GM12872 (cell line): ENCODE measurements around the gene KATNB1.

Experiments
- TF ChIP-seq, protein P1 (sequence below): IDR thresholded peaks from 3 replicates; pipeline ENCODE4 v1.5.1; 2011; ENCODE audit warnings: low read depth, mild to moderate bottlenecking, low read length, moderate library complexity; ENCODE audit not compliant: insufficient read depth

Gene KATNB1

DNA sequence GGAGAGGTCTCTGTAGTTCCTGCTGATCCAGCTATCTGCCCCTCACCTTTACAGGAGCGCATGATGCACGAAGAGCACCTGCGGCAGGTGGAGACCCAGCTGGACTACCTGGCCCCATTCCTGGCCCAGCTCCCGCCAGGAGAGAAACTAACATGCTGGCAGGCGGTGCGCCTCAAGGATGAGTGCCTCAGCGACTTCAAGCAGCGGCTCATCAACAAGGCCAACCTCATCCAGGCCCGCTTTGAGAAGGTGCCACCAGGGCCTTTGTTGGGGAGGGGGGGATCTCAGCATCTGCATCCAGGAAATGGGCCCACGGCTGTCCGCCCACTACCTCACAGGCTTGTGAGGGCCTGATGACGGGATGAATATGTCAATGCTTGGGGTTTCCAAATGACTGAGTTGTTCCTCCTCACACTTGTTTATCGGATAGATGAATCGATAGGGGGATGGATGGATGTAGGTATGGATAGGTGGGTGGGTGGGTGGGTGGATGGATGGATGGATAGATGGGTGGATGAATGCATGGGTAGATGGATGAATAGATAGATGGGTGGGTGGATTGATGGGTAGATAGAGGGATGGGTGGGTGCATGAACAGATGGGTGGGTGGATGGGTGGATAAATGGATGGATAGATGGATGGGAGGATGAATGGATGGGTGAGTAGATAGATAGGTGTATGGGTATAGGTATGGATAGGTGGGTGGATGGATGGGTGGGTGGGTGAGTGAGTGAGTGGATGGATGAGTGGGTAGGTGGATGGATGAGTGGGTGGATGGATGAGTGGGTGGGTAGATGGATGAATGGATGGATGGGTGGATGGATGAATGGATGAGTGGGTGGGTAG lies 7.0 kb upstream of the KATNB1 start:
- TF ChIP-seq, protein P1, sequence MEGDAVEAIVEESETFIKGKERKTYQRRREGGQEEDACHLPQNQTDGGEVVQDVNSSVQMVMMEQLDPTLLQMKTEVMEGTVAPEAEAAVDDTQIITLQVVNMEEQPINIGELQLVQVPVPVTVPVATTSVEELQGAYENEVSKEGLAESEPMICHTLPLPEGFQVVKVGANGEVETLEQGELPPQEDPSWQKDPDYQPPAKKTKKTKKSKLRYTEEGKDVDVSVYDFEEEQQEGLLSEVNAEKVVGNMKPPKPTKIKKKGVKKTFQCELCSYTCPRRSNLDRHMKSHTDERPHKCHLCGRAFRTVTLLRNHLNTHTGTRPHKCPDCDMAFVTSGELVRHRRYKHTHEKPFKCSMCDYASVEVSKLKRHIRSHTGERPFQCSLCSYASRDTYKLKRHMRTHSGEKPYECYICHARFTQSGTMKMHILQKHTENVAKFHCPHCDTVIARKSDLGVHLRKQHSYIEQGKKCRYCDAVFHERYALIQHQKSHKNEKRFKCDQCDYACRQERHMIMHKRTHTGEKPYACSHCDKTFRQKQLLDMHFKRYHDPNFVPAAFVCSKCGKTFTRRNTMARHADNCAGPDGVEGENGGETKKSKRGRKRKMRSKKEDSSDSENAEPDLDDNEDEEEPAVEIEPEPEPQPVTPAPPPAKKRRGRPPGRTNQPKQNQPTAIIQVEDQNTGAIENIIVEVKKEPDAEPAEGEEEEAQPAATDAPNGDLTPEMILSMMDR: no peak

GRCh38 chr16:57729182-57729484 lies 6.4 kb upstream of the KATNB1 start:
- TF ChIP-seq, protein P1: no peak

DNA sequence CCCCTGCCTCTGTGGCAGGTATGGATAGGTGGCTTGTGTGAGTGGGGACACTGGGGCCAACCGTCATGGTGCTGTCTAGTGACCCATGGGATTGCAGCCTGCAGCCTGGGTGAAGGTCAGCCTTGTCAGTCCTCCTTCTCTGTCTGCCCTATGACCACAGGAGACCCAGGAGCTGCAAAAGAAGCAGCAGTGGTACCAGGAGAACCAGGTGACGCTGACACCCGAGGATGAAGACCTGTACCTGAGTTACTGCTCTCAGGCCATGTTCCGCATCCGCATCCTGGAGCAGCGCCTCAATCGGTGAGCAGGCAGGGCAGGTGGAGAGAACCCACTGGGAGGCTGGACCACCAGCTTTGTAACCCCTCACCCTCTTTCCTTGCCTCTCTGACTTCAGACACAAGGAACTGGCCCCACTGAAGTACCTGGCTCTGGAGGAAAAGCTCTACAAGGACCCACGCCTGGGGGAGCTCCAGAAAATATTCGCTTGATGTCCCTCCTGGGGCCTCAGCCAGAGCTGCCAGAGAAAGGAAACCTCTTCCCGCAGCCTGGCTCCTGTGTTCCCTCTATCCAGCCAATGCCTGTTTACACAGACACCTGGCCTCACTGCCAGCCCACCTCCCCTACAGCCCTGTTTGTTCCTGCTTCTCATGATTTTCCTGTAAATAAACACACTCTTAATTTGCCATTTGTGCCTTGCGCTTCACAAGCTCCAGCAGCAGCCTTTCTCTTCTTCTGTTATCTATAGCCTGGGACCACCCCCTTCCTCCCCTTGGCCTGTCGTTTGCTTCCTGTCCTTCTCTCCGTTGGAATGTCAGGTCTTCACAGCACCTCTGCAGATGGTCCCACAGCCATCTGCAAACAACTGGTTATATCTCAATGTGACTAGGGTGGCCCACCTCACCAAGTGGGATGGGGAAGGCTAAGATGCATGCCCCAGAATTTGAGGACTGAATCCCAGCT lies 4.5 kb upstream of the KATNB1 start:
- TF ChIP-seq, protein P1: no peak

DNA sequence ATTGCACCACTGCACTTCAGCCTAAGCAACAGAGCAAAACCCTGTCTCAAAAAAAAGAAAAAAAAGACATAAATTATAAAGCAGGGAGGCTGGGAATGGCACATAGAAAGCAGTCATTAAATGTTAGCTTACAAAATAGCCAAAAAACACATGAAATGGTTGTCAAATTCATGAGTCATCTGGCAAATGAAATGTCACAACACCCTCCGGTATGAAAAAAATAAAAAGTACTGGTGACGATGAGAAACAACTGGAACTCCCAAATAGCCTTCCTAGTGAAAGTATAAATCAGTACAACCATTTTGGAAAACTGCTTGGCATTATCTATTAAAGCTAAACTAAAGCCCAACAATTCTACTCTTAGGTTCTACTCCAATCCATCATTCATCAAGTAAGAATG lies 3.5 kb upstream of the KATNB1 start:
- TF ChIP-seq, protein P1: no peak

DNA sequence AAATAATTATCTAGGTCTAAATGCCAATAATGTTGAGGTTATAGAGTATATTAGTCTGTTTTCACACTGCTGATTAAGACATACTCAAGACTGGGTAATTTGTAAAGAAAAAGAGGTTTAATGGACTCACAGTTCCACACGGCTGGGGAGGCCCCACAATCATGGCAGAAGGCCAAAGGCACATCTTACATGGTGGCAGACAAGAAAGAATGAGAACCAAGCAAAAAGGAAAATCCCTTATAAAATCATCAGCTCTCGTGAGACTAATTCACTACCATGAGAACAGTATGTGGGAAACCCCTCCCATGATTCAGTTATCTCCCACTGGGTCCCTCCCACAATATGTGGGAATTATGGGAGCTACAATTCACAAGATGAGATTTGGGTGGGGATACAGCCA lies 2.9 kb upstream of the KATNB1 start:
- TF ChIP-seq, protein P1: no peak

GRCh38 chr16:57734308-57734924 lies 1.2 kb upstream of the KATNB1 start:
- TF ChIP-seq, protein P1: no peak
